GM21390 (cell line): ENCODE results near the gene MGMT.
A peak's percentile ranks its signal among the peaks of the same experiment; 100 is the strongest.

Experiments
- ATAC-seq: cut with Tn5 transposase; IDR thresholded peaks from one replicate; pipeline ENCODE4 v1.9.1; 2021; ENCODE audit not compliant: unreplicated experiment

Gene MGMT

DNA sequence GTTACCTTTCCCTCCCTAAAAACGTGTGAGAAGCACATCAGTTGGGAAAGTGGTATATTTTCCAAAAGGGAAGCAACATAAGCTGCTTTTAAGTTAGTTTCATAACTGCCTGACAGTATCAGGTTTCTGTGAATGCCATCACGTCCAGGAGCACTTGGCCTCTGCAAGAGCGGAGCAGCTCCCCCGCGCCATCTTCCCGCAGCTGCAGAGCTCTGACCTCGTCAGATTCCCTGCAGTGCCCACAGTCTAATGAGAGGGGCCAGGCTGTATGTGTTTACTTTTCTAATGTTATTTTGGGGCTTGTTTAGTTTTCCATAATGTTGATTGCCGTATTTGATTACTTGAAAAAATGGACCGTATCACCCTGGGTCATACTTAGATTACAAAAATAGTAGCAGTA, 74.2 kb downstream of the MGMT start:
- no peak for ATAC-seq

DNA sequence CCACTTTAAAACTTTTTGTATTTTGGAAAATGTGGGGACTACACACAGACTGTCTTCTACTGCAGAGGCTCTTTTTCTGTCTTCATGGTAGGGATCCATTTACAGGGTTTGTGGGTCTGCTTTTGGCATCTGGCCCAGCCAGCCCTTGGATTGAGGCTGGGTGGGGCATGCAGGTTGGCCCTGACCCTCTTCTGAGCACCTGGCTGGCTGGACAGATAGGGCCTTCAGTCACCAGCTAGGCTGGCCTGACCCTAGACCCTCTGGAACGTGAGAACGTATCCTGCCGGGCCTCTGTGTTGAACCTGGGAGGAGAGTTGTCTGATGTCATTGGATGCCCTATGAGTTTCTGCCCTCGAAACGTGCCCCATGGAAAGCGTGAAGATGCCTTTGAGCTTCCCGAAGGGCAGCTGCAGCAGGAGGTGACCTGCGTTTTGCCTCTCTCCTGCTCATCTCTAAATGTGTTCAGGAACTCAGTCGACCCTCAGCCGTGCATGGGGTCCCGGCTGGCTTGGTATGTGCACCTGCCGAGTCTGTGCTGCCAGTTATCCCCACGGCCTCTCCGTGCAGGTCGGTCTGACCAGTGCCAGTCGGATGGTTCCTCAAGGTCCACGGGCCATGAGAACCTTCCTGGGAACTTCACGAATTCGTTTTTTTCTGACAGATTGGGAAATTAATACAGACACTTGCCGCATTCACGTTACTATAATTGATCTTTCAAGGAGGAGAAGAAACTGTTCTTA, 74.9 kb downstream of the MGMT start:
- ATAC-seq = no peak

DNA sequence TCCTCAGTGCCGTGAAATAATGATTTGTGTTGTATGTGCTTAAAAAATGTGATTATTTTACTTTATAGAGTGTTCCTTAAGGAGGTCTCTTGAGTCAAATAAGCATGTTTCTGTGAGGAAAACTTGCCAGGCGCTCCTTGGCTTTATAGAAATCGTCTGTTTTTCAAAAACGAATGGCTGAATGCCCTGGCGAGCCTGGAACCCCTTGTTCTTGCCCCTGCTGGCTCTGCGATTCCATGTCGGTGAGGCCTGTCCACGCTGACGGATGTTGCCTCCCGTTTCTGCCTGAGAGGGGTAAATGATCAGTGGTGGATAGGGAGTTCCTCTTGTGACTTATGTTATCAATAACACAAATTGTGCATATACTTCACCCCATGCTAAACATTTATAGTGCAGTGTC, 75.5 kb downstream of the MGMT start:
- ATAC-seq = no peak

DNA sequence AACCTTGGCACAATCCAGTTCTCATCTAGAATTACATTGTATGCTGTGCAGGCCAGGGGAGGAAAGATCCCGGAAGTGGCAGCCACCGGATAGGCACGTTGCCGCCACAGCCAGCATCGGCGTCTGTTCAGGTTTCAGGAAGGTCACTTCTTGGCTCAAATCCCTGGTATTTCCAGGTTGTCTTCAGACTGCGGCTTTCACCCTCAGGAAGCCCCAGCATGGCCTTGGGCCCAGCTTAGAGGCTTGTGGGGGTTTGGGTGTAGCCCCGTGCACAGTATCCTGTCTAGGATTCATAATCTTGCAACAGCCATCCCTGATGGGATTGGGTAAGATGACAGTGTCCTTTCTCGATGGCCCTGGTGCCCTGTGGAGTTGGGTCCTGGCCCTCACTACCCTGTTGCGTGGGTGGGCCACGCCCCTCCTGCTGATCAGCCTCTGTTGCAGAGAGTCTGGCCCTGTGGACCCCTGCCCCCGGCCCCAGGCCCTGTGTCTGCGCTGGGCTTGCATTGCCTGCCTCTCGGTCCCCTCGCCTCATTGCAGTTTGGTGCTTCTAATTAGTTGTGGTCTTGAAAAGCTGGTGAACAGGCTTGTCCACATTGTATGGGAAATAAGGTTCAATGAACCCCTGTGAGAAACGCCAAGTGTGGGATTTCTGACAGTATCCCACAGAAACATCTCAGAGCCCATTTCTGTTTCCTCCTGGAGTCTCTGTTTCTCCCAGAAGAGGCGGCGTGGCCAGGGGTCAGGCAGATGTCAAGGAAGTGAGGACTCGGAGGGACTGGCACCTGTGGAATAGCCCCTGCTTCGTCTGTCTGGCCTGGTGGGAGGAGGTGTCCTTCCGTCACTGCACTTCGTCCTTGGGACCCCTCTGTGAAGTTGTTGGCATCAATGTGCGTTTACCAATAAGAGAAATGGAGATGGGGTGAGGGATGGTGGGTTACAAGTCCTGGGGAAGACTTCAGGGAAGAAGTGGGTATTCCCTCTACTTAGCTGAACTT, 77.5 kb downstream of the MGMT start:
- no peak for ATAC-seq

DNA sequence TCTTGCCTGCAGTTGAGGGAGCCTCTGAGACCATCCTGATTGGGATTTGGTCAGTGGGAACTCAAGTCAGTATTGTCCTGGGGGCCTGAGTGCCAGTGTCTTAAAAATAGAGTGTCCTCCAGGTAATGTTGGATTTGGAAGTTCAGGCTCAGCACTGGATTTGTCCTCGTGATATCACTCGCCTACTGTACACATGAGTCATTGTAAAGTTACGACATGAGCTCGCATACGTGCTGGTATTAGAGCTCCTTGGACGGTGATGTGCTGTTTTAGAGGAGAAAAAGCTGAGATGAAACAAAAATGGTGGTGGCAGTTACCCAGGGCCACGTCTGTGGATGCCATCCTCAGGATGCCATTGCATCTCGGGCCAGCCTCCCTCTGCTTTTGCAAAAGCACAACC, 78.2 kb downstream of the MGMT start:
- ATAC-seq = no peak

DNA sequence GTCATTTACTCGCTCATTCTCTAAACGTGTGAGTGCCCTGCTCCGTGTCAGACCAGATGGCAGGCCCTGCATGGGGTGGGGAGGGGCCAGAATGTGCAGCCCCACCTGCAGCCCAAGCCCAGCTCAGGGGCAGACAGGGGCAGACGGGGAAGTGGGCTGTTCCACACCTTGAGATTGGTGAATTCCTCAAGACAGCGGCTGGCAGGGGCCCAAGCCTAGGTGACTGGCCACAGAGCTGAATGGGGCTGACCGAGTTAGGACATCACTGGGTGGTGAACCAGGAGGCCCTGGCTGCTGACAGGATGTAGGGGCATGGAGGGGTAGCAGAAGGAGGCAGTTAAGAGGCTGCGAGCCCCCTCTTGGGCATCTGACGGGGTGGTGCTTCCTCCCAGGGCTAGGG, 79.1 kb downstream of the MGMT start:
- ATAC-seq = no peak

DNA sequence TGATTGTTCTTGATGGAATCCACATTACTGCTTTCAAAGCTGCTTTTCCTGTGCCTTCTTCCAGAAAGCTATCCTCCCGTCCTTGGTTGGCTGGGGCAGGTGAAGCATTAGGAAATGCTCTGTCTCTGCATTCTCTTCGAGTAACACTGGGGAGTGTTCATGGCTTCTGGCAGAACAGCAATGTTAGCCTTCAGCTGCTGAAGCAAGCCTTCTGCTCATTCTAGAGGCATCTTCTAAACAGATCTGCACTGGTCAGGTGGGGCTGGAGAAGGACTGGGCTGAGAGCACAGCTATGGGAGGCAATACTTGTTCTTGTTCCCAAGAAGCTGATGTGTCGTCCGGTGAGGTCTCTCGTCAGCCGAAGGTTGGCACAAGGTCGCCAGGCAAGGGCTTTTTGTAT, 80.6 kb downstream of the MGMT start:
- ATAC-seq = no peak

DNA sequence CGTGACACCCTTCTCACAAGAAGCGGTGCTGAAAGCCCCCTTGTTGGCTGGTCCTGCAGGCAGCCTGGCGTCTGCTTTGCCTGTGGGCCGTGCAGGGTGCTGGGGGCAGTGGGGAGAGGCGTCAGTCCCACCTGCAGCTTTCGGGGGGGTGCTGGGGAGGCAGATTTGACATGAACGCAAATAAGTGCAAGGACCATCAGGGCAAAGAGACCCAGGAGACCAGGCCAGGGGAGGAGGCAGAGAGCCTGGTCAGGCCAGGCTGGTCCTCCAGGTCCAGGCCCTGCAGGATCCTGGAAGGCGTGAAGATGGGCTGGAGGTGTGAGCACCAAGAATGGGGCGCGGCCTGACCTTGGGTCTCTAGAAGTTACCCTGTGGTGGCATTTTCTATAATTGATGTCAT, 81.6 kb downstream of the MGMT start:
- ATAC-seq = no peak

DNA sequence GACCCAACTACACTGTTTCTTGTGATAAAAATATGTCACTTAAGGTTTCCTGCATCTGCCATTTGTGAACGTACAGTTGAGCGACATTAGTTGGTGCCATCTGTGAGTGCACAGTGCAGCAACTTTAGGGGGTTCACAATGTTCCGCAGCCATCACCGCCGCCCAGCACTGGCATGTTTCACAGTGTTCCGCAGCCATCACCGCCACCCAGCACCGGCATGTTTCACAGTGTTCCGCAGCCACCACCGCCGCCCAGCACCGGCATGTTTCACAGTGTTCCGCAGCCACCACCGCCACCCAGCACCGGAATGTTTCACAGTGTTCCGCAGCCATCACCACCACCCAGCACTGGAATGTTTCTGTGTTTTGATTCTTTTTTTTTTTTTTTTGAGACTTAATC, 83.0 kb downstream of the MGMT start:
- no peak for ATAC-seq

DNA sequence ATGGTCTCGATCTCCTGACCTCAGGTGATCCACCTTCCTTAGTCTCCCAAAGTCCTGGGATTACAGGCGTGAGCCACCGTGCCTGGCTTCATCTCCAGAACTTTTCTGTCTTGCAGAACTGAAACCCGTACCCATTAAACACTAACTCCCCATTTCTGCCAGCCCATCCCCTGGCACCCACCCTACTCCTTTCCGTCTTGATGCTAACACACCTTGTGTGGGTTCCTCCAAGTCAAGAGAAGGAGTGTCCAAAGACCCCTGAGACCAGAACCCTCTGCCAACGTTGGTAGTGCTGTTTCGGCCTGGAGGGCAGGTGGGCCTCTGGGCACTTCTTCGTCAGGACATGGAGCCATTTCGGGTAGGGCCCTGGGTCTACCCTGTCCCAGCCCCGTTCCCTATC, 83.6 kb downstream of the MGMT start:
- no peak for ATAC-seq

DNA sequence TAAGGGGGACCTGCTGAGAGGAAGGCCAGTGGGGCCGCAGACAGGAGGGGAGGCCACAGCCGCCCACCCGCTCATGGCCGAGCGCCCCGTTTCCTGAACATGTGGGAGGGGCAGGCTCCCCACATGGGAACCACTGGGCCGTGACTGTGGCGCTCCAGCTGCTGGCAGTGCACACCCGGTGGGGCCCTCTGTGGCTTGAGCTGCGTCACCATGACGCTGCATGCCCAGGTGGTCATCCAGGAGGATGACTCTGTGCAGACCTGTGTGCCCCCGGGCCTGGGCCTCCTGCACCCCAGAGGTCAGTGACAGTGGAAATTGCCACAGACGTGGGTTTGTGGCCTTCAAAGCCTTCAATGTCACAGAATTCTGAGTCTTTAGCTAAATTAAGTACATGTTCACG, 85.1 kb downstream of the MGMT start:
- ATAC-seq = peak; percentile 69

DNA sequence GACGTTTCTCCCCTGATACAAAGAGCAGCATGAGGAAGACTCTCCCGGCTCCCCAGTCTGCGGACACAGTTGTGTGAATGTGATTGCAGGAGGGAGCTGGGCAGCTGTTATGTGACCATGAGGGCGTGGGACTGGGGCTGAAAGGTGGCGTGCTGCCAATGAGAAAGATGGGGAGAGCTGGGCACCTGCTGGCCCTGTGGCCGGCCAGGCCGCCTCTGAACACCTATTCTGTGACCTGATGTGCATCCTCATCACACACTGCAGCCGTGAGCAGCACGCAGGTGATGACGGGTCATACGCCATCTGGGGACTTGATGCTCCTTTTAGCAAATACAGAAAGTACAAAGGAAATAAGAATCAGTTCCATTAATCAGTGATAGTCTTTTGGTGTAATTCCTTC, 86.9 kb downstream of the MGMT start:
- ATAC-seq = no peak

DNA sequence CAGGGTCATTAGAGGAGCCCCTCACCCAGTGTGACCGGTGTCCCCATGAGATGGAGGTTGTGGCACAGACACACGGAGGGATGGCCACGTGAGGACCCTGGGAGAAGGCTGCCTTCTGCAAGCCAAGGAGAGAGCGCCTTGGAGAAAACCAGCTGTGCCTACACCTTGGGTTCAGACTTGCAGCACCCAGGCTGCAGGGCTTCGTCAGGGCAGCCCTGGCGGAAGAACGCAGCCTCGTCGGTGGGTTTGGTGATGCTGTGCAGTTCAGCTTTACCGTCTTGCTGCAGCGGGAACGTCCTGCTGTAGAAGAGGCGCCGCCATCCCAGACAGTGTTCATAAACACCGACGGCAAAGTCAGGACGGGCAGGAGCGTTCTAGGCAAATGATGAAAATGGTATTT, 89.3 kb downstream of the MGMT start:
- ATAC-seq = no peak

DNA sequence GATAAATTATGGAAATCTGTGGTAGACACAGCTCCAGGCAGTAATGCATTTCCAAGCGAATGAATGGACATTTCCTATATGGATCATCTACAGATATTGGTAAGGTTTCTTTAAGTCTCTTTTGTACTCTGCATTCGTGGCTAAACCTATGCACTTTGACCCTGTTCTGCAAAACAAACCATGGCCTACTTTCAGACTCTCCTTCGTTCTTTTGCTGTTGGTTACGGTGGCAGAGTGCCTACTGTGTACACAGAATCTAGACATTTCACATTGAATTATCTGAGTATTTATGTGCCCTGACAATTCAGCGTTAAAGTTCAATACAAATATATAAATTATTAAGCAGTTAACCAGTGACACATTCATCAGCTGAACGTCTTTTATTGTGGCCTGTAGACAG, 93.3 kb downstream of the MGMT start:
- no peak for ATAC-seq

DNA sequence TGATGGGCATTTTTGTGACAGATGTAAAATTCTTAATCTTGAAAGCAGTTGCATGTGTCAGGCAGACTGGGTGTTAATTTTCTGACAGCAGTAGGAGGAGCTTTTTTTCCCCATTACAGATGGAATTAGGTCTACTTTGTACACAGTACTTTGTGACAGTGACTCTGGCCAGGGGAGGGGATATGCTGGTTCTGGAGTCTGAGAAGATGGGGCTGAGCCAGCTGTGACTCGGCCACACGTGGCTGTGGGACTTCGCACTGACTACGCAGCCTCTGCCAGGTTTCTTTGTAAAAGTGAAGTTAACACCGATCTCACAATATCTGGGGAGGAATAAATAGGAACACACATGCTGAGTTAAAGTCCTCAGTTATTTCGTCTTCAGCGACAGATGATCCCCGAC, 95.4 kb downstream of the MGMT start:
- no peak for ATAC-seq

DNA sequence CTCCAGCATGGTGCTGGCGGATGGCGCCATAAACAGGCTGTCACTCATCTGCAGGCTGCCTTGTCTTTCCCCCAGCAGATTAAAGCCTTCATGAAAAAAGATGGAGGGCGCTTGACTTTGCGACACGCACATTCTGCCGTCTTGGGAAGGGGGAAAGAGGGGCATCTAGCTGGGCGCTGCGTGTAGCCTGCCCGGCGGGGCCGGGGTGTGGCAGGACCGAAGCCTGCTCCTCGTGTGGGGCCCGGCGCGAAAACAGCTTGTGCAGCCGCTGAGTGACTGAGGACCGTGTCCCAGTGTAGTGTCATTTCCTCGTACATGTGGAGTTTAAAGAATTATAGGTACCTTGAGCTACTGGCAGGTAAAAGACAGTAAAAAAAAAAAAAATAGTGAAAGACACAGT, 97.9 kb downstream of the MGMT start:
- ATAC-seq = no peak

DNA sequence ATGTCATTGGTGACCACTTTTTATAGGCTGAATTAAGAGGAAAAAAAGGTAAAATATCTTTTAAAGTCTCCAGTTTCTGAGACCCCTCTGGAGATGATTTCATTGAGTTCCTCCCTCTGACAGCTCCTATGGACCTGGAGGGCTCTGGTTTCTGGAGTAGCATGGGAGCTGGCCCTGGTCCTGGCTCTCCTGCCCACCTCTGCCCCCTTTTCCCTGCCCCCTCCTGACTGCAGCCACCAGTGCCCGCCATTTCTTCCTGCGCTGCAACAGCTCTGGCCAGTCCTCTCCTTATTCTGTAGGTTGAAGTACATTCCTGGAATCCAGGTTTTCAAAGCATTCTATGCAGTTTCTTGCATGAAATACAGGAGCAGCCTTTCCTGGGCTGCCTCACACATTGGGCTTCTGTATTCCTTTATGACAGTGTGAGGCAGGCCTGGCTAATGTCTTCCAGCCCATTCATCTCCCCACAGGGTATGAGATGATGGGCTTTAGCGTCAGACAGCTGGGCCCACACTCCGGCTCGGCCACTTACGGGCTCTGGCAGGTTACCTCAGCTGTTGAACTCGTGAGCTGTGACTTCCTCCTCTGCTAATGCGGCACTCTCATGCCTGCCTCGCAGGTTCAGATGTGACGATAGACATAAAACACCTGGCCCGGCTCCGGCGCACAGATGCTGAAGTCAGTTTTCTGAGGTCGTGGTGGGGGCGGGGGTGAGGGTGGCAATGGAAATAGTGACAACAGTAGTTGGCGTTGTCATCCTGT, 101.7 kb downstream of the MGMT start:
- no peak for ATAC-seq

DNA sequence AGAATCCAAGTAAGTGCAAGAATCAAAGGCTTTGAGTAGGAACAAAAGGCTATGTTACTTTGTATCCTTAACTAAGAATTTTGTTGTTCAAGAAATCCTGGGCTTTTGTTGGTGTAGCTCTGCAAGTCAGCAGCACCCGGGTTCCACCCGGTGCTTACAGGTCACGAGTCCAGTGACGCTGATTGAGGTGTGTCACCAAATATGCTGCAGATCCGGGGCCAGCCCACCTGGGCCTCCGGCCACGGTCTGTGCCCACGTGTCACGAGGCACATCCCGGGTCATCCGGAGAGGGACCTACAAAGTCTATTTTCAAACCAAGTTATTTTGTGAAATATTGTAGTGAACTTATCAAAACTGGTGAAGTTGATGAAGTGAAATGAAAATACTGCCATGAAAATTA, 103.1 kb downstream of the MGMT start:
- no peak for ATAC-seq

DNA sequence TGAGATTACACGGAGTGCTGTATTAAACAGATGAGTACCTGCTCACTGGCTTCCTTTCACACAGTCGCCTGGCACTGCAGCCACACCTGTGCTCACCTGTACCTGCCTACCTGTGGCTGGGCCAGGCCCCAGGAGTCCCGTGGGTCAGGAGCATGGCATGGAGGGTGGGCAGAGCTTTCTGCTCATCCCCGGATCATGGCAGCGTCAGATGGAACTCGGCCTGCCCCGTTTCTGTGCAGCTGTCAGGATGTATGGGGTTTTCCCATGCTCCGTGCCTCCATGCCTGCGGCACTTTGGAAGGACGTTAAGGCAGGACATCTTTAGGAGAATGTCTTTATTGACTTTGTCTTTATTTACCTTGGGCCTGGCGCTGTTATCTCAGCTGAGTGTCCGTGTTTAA, 112.2 kb downstream of the MGMT start:
- ATAC-seq = no peak

DNA sequence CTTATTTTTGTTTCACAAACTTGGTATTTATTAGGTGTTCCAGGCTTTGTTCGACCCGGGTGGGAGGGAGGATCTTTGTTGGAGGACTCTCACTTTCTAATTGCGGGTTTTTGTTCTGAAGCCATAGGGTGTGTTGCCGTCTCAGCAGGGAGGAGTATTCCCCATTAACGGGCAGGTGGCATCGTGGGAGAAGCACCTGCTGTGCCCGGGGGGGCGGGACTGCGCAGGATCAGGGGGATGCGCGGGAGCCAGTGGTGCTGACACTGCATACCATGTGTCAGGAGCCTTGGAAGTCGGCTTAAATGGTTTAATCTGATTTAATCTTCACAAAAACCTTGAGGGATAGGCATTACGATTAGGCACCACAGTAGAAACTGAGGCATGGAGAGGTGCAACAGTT, 113.0 kb downstream of the MGMT start:
- no peak for ATAC-seq

DNA sequence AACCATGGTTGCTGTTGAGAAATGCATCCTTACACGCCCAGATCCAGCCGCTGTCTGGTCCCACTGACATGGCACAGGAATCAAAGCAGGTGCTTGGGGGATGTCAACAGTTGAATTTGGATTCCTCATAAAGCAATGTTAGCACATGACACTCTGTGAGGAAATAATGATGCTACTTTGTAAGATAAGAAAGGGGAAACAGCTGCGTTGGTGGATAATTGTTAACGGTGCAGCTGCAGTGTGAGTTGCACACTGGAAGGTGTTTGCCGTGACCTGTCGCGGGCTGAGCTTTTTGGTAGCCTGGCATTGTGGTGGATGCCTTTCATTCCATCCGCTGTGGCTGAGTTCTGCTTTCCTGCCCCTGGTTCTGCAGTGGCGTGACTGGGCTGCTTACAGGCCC, 113.9 kb downstream of the MGMT start:
- ATAC-seq = no peak
